Vagina (tissue), 2 donors: Measurements from ENCODE around the gene SPACA1.

Source experiments
- CTCF ChIP-seq, 3 experiments: fragments of 450-650 bp in 2 of 3; fragments of 200-600 bp in 1 of 3; sonication (generic) in 1 of 3; IDR thresholded peaks; one replicate each; pipeline ENCODE4 v1.5.1; 2017 to 2019; ENCODE audit warnings: antibody characterized with exemption in 3 of 3, mild to moderate bottlenecking in 2 of 3, moderate library complexity in 2 of 3
- POLR2A ChIP-seq, 2 donors: fragments of 450-650 bp; IDR thresholded peaks; one replicate each; pipeline ENCODE4 v1.6.1; 2017; ENCODE audit warnings: antibody characterized with exemption in 2 of 2, mild to moderate bottlenecking in 2 of 2, moderate library complexity in 2 of 2

- TF ChIP-seq CTCF (IDR thresholded peaks at IDR 0.05), result no peak
- no peak for TF ChIP-seq POLR2A (IDR thresholded peaks at IDR 0.05)
These were observed 38.8 kb upstream of the SPACA1 start for GRCh38 chr6:88008831-88009231.
